HL-60 (cell line): Measurements from ENCODE around the gene UGT2B15.
"Not testable (repeated sequence)": the region's sequence is repeated elsewhere in the genome, so short reads cannot be mapped to it uniquely, and the experiment has no call there.

Source experiments
- DNase-seq, 2 experiments: peaks; one replicate each; pipeline ENCODE4 v3.0.0-alpha.2; 2010 to 2020; ENCODE audit warnings: low read depth in 1 of 2, low spot score in 1 of 2
- H3K27ac ChIP-seq: fragments of 250-450 bp; sonication (Bioruptor Pico); replicated peaks from 2 replicates; pipeline ENCODE4 v1.5.1; 2020; ENCODE audit warnings: mild to moderate bottlenecking, moderate library complexity
- H3K27me3 ChIP-seq: fragments of 250-450 bp; sonication (Bioruptor Pico); 2 replicates; pipeline ENCODE4 v1.5.1; 2021; ENCODE audit warnings: mild to moderate bottlenecking, moderate library complexity; ENCODE audit not compliant: insufficient read depth, poor library complexity, severe bottlenecking
- H3K4me3 ChIP-seq: replicated peaks from 2 replicates; pipeline ENCODE4 v1.5.1; 2011; ENCODE audit warnings: mild to moderate bottlenecking, control low read depth, low read length; ENCODE audit not compliant: insufficient read depth
- CTCF ChIP-seq: IDR thresholded peaks from one replicate; pipeline ENCODE4 v1.5.1; 2011; ENCODE audit warnings: low read length, control low read depth, inconsistent platforms; ENCODE audit not compliant: insufficient read depth
- GABPA ChIP-seq: IDR thresholded peaks from 2 replicates; pipeline ENCODE4 v1.6.1; 2012; ENCODE audit warnings: low read depth
- POLR2AphosphoS5 ChIP-seq: IDR thresholded peaks from 2 replicates; pipeline ENCODE4 v1.6.1; 2012; ENCODE audit warnings: low read depth
- REST ChIP-seq: IDR thresholded peaks from 2 replicates; pipeline ENCODE4 v1.6.1; 2012; ENCODE audit warnings: low read depth; ENCODE audit not compliant: insufficient replicate concordance
- SPI1 ChIP-seq: IDR thresholded peaks from 2 replicates; pipeline ENCODE4 v1.6.1; 2012; ENCODE audit warnings: low read depth, mild to moderate bottlenecking, borderline replicate concordance

The UGT2B15 gene

GRCh38 chr4:68630371-68630770 is 40.1 kb downstream of the UGT2B15 start:
- TF ChIP-seq REST (no peak), GABPA (no peak), POLR2AphosphoS5 (no peak), CTCF (no peak), SPI1 (no peak)
- H3K27me3 ChIP-seq, result no peaks in the 10 kb centered on the region
- DNase-seq, result no peak
- no peak overlapping the region for H3K27ac ChIP-seq
- no peak overlapping the region for H3K4me3 ChIP-seq

- DNase-seq, H3K27ac ChIP-seq, H3K4me3 ChIP-seq, H3K27me3 ChIP-seq: not testable (repeated sequence)
Measured at GRCh38 chr4:68622731-68623130, 47.7 kb downstream of the UGT2B15 start.

GRCh38 chr4:68617003-68617698 is 53.3 kb downstream of the UGT2B15 start:
- no peak for DNase-seq
- Histone ChIP-seq H3K27ac (no peak overlapping the region), H3K4me3 (no peak overlapping the region), H3K27me3 (no peaks in the 10 kb centered on the region)
- TF ChIP-seq POLR2AphosphoS5, result no peak
- TF ChIP-seq REST, result no peak

GRCh38 chr4:68615699-68616422 is 54.6 kb downstream of the UGT2B15 start:
- no peak for TF ChIP-seq POLR2AphosphoS5
- TF ChIP-seq GABPA, result no peak
- no peak for TF ChIP-seq REST
- TF ChIP-seq CTCF, result no peak
- no peak for TF ChIP-seq SPI1
- DNase-seq, result no peak
- Histone ChIP-seq H3K27me3 (no peaks in the 10 kb centered on the region), H3K4me3 (no peak overlapping the region), H3K27ac (no peak overlapping the region)
